ENCODE data around the gene TPCN1.

The TPCN1 gene

GRCh38 chr12:113244047-113244460, 22.8 kb downstream of the TPCN1 start:
- Histone ChIP-seq H3K36me3 (ENCODE audit: insufficient read depth) (no peaks in the 10 kb centered on the region), H4K20me1 (ENCODE audit: insufficient read depth) (no peaks in the 10 kb centered on the region), H3K9ac (no peak overlapping the region), H3K27me3 (ENCODE audit: insufficient read depth, low read depth) (no peaks in the 10 kb centered on the region), H3K4me2 (no peak overlapping the region), H3K4me1 (ENCODE audit: low read depth, poor library complexity, severe bottlenecking) (no peaks in the 10 kb centered on the region), H2AFZ (ENCODE audit: low read depth) (no peak overlapping the region), H3K27ac (no peak overlapping the region), H3K79me2 (ENCODE audit: insufficient read depth, low read depth) (no peaks in the 10 kb centered on the region), H3K4me3 (IDR thresholded peaks at IDR 0.05; ENCODE audit: insufficient read depth, low read depth, low read length) (no peak overlapping the region)
- no peak for TF ChIP-seq CTCF (conservative IDR thresholded peaks at IDR 0.05; ENCODE audit: low read depth, low read length)

GRCh38 chr12:113244478-113244958, 23.3 kb downstream of the TPCN1 start:
- H3K9ac ChIP-seq, result no peak overlapping the region
- H3K36me3 ChIP-seq (ENCODE audit: insufficient read depth), result no peaks in the 10 kb centered on the region
- no peak overlapping the region for H3K4me3 ChIP-seq (IDR thresholded peaks at IDR 0.05; ENCODE audit: insufficient read depth, low read depth, low read length)
- no peaks in the 10 kb centered on the region for H3K27me3 ChIP-seq (ENCODE audit: insufficient read depth, low read depth)
- no peak overlapping the region for H3K27ac ChIP-seq
- no peak for TF ChIP-seq CTCF (conservative IDR thresholded peaks at IDR 0.05; ENCODE audit: low read depth, low read length)
- no peak overlapping the region for H2AFZ ChIP-seq (ENCODE audit: low read depth)
- H3K4me1 ChIP-seq (ENCODE audit: low read depth, poor library complexity, severe bottlenecking), result no peaks in the 10 kb centered on the region
- H3K79me2 ChIP-seq (ENCODE audit: insufficient read depth, low read depth), result no peaks in the 10 kb centered on the region
- H4K20me1 ChIP-seq (ENCODE audit: insufficient read depth), result no peaks in the 10 kb centered on the region
- no peak overlapping the region for H3K4me2 ChIP-seq

GRCh38 chr12:113245695-113246477, 24.6 kb downstream of the TPCN1 start:
- Histone ChIP-seq H3K27me3 (ENCODE audit: insufficient read depth, low read depth) (no peaks in the 10 kb centered on the region), H3K36me3 (ENCODE audit: insufficient read depth) (no peaks in the 10 kb centered on the region), H3K79me2 (ENCODE audit: insufficient read depth, low read depth) (no peaks in the 10 kb centered on the region), H3K4me1 (ENCODE audit: low read depth, poor library complexity, severe bottlenecking) (no peaks in the 10 kb centered on the region), H3K4me3 (IDR thresholded peaks at IDR 0.05; ENCODE audit: insufficient read depth, low read depth, low read length) (no peak overlapping the region), H3K4me2 (no peak overlapping the region), H4K20me1 (ENCODE audit: insufficient read depth) (no peaks in the 10 kb centered on the region), H2AFZ (ENCODE audit: low read depth) (no peak overlapping the region), H3K27ac (no peak overlapping the region), H3K9ac (no peak overlapping the region)
- no peak for TF ChIP-seq CTCF (conservative IDR thresholded peaks at IDR 0.05; ENCODE audit: low read depth, low read length)

- no peak overlapping the region for H3K4me3 ChIP-seq (IDR thresholded peaks at IDR 0.05; ENCODE audit: insufficient read depth, low read depth, low read length)
- no peak overlapping the region for H2AFZ ChIP-seq (ENCODE audit: low read depth)
- H3K9ac ChIP-seq, result no peak overlapping the region
- no peak overlapping the region for H3K4me2 ChIP-seq
- no peaks in the 10 kb centered on the region for H3K27me3 ChIP-seq (ENCODE audit: insufficient read depth, low read depth)
- H3K79me2 ChIP-seq (ENCODE audit: insufficient read depth, low read depth), result no peaks in the 10 kb centered on the region
- H3K4me1 ChIP-seq (ENCODE audit: low read depth, poor library complexity, severe bottlenecking), result no peaks in the 10 kb centered on the region
- H3K36me3 ChIP-seq (ENCODE audit: insufficient read depth), result no peaks in the 10 kb centered on the region
- no peak overlapping the region for H3K27ac ChIP-seq
- TF ChIP-seq CTCF (conservative IDR thresholded peaks at IDR 0.05; ENCODE audit: low read depth, low read length), result no peak
- H4K20me1 ChIP-seq (ENCODE audit: insufficient read depth), result no peaks in the 10 kb centered on the region
Measured at GRCh38 chr12:113246478-113247122, 25.3 kb downstream of the TPCN1 start.

Measured in KMS-11 (cell line).